Measurements from ENCODE around the gene PIEZO1.

DNA sequence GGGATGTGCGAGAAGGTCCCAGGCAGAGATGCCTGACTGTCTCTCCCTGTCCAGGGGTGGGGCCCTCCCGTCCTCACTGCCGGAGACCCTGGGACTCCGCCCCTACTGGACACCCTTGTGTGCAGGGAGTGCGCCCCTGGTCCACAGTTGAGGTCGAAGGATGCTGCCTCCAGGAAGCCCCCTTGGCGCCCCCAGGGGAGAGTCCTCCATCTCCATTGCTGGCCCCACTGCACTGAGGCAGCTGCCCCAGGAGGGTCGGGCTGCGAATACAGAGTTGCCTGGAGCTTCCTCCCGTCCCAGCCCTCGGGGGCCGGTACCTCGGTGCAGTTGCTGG lies 52.1 kb downstream of the PIEZO1 start:
- TF ChIP-seq POLR2A (IDR thresholded peaks at IDR 0.05; ENCODE audit: low read depth, low read length) (no peak), POLR2AphosphoS5 (IDR thresholded peaks at IDR 0.05; ENCODE audit: low read depth, low read length) (no peak), TAF1 (IDR thresholded peaks at IDR 0.05; ENCODE audit: low read depth, low read length) (no peak), POU2F2 (IDR thresholded peaks at IDR 0.05; ENCODE audit: low read depth, low read length) (no peak), SPI1 (IDR thresholded peaks at IDR 0.05; ENCODE audit: low read depth, low read length) (no peak)
